Measurements from ENCODE around the gene LIMK1.

GRCh38 chr7:74044366-74045350 is 38.9 kb upstream of the LIMK1 start:
- TF ChIP-seq POLR2A (IDR thresholded peaks at IDR 0.05; ENCODE audit: low read length) (no peak), GATA1 (IDR thresholded peaks at IDR 0.05; ENCODE audit: low read depth, low read length) (no peak)
